GM19467 (cell line): ENCODE measurements around the gene ZNF865.

ENCODE experiments used
- ATAC-seq: cut with Tn5 transposase; IDR thresholded peaks from one replicate; pipeline ENCODE4 v1.9.1; 2021; ENCODE audit warnings: mild to moderate bottlenecking, moderate library complexity; ENCODE audit not compliant: unreplicated experiment

Gene ZNF865

GRCh38 chr19:55656988-55657747, 51.7 kb downstream of the ZNF865 start:
- no peak for ATAC-seq

DNA sequence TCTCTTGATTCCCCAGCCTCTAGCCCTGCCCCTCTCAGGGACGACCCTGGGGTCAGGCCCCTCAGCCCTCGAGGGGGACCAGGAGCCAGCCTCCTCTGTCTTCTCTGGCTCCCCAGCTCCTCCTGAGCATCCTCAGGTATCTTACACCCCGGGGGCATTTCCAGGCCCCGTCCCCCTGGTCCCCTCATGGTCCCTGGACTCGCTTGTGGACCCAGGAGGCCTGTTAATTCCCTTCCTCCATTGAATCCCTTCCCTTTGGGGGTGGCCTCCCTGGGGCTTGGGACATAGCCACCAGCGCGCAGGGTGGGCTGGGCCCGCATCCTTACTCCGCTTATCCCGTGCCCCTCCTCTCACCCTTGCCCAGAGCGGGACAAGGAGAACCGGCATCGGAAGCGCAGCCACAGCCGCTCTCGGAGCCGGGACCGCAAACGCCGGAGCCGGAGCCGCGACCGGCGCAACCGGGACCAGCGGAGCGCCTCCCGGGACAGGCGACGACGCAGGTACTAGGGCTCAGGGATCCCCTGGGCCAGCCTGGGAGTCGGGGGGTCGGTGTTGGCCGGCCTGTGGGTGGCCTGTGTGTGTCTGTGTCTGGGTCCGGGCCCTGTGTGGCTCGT, 53.5 kb downstream of the ZNF865 start:
- no peak for ATAC-seq

GRCh38 chr19:55659822-55660221, 54.4 kb downstream of the ZNF865 start:
- no peak for ATAC-seq

DNA sequence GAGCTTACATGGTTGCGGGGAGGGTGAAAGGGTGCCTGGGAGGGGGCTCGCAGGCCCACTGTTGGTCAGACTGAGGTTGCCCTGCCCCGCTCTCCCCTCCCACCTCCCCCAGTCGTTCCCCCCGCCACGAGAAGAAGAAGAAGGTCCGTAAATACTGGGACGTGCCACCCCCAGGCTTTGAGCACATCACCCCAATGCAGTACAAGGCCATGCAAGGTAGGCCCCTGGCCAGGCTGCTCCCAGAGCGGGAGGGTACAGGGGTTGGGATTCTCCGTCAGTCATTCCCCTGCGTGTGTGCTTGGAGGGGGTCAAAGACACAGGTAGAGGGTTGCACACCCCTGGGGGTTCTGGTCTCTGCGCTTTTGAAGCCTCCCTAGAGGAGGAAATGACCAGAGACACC, 55.0 kb downstream of the ZNF865 start:
- ATAC-seq: no peak

DNA sequence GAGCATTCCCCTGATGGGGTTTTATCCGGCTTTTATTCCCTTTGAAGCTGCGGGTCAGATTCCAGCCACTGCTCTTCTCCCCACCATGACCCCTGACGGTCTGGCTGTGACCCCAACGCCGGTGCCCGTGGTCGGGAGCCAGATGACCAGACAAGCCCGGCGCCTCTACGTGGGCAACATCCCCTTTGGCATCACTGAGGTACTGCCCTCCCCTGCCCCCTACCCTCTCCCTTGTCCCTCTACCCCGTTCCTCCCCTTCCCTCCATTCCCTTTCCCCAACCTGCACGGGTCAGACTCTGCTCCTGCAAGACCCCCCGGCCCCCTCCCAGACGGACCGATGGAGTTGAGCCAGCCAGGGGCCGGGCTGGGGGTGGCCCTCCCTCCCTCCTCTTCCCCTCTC, 55.5 kb downstream of the ZNF865 start:
- ATAC-seq: no peak

DNA sequence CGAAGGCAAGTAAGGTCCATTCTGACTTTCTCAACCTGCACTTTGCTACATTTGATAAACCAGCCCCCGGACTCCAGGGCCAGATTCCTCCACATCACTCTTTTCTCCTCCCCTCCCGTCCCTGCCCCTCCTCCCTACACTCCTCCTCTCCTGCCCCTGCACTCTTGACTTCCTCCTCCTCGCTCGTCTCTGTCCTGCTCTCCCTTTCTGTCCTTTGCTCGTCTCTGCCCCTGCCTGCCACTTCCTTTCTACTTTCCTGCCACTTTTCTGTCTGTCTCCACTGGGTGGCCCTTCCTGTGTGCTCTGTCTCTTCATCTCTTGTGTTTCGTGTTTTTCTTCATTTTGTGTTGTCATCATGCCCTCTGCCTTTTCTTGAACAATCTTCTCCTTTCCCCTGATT, 56.4 kb downstream of the ZNF865 start:
- ATAC-seq: no peak

- no peak for ATAC-seq
Observed at GRCh38 chr19:55663846-55664536, 58.5 kb downstream of the ZNF865 start.

DNA sequence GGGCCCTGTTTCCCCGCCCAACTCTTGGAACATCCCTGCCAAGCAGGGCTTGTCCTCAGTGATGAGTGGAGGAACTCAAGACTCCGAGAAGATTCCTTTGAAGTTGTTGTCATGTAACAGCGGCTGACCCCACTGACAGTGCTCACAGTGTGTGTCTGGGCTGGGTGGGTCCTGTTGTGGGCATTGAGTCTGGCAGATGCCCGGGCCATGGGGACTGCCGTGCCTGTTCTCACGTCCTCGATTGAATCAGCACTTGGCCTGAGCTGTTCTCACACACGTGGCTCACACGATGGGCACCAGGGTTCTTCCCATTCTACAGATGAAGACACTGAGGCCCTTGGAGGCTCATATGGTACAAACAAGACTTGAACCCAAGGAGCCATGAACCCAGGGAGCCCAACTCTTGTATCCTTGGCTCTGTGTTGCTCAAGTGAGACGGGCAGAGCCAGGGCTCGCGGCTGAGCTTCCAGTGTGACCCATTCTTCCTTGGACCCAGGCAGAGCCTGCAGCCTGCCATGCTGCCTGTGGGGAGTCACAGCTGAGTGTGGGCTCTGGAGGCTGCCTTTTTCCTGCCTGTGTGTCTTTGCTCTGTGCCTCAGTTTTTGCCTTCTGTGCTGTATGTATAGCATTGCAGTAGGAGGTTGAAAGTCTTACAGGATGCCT, 61.0 kb downstream of the ZNF865 start:
- ATAC-seq: no peak
